ENCODE data around the gene ZP4. TPM values are rescaled to one million over a fixed set of nuclear protein-coding genes. Genes with fewer than 3 reads are reported as not detected.

ZP4 gene
- total RNA-seq, 1 experiment from 2014 or later, result not detected

- Histone ChIP-seq H3K27ac (ENCODE audit: insufficient read length, low read depth, low read length) (no peak overlapping the region), H3T11ph (ENCODE audit: low read length) (no peak overlapping the region), H4K91ac (ENCODE audit: insufficient read length, low read depth, low read length) (no peak overlapping the region), H3K4me1 (ENCODE audit: insufficient read depth, low read length) (no peaks in the 10 kb centered on the region), H2BK5ac (ENCODE audit: insufficient read length, low read length) (no peak overlapping the region), H2AK5ac (ENCODE audit: insufficient read length, low read length) (no peak overlapping the region), H2BK12ac (ENCODE audit: insufficient read length, low read depth, low read length) (no peak overlapping the region), H3K27me3 (ENCODE audit: insufficient read depth, low read length) (no peaks in the 10 kb centered on the region), H3K18ac (ENCODE audit: insufficient read length, low read depth, low read length) (no peak overlapping the region), H3K4me2 (ENCODE audit: insufficient read depth, insufficient read length, low read length) (no peak overlapping the region), H3K79me1 (ENCODE audit: insufficient read depth, low read depth, low read length, poor library complexity, severe bottlenecking) (no peaks in the 10 kb centered on the region), H4K8ac (replicated peaks; ENCODE audit: insufficient read length, low read depth, low read length) (no peak overlapping the region), H3K23ac (ENCODE audit: insufficient read length, low read depth, low read length) (no peak overlapping the region), H2BK120ac (ENCODE audit: low read depth, low read length, poor library complexity, severe bottlenecking) (no peak overlapping the region), H3K9me3 (ENCODE audit: control insufficient read depth, low read depth, low read length) (no peaks in the 10 kb centered on the region), H3K9ac (ENCODE audit: extremely low read depth, insufficient read length, low read length) (no peak overlapping the region), H4K20me1 (ENCODE audit: control insufficient read depth, insufficient read depth, insufficient read length) (no peaks in the 10 kb centered on the region), H2AFZ (ENCODE audit: low read length) (no peak overlapping the region), H3K79me2 (ENCODE audit: insufficient read depth, low read length) (no peaks in the 10 kb centered on the region), H3K56ac (ENCODE audit: insufficient read length, low read depth, low read length) (no peak overlapping the region), H3K14ac (ENCODE audit: insufficient read depth, low read length) (no peak overlapping the region), H2BK20ac (ENCODE audit: low read depth, low read length, poor library complexity, severe bottlenecking) (no peak overlapping the region), H3K4ac (ENCODE audit: low read depth, low read length) (no peak overlapping the region), H3K23me2 (ENCODE audit: insufficient read length, low read depth, low read length, poor library complexity, severe bottlenecking) (no peaks in the 10 kb centered on the region), H2BK15ac (ENCODE audit: low read depth, low read length) (no peak overlapping the region), H4K5ac (ENCODE audit: insufficient read length, low read depth, low read length) (no peak overlapping the region)
- Mint-ChIP-seq H3K27ac (no peak overlapping the region), H3K9me3 (peaks cover 2 to 3% of the 10 kb centered on the region in 2 experiments; a peak in 3 of 5 replicates), H3K36me3 (ENCODE audit: insufficient read depth in 1 of 3, low read depth in 3 of 3) (peaks cover 0 to 4% (median 3%) of the 10 kb centered on the region in 3 experiments; a peak in 4 of 7 replicates), H3K4me3 (no peak overlapping the region), H3K4me1 (no peaks in the 10 kb centered on the region), H3K27me3 (ENCODE audit: low read depth) (no peaks in the 10 kb centered on the region; the same call in 1 of the 2 replicates)
- WGBS (ENCODE audit: extremely low coverage, insufficient read length, low lambda C conversion rate), result no CpG with 5 or more reads among the region's 2 CpGs
- no peak for TF ChIP-seq CTCF (conservative IDR thresholded peaks at IDR 0.05)
- DNase-seq, result no peak
Observed at GRCh38 chr1:237884237-237884636, 6.5 kb downstream of the ZP4 start.

Data from H9 (cell line).